MCF 10A (cell line): Measurements from ENCODE around the gene SHPK. TPM values are rescaled to one million over a fixed set of nuclear protein-coding genes. Genes with fewer than 3 reads are reported as not detected.

Source experiments
- BruUV-seq: library from RNA; stranded (reverse); fragments of 400-500 nt; replicated peaks from 2 replicates; lab custom pipeline; 2021; lab: Mats Ljungman, UMichigan
- CTCF ChIA-PET: fragments of 300-600 bp; sonication (Branson Sonifier 250); formaldehyde crosslinking; extraction: SDS; loops from one replicate; lab custom pipeline; 2021; ENCODE audit warnings: antibody characterized with exemption, inconsistent platforms; lab: Yijun Ruan, JAX
- POLR2A ChIA-PET: fragments of 300-600, 350-650 bp; sonication (Branson Sonifier 250); formaldehyde crosslinking; extraction: SDS; loops from one replicate; lab custom pipeline; 2020; ENCODE audit warnings: antibody characterized with exemption, inconsistent platforms; lab: Yijun Ruan, JAX
- DNase-seq: peaks from one replicate; pipeline ENCODE4 v3.0.0-alpha.2; 2018; ENCODE audit not compliant: unreplicated experiment
- H3K27ac Mint-ChIP-seq: one replicate; pipeline ENCODE4 v1.8.0; 2022; ENCODE audit warnings: mild to moderate bottlenecking, low read depth, mixed read lengths; ENCODE audit not compliant: unreplicated experiment
- H3K27me3 Mint-ChIP-seq: one replicate; pipeline ENCODE4 v1.8.0; 2022; ENCODE audit warnings: mixed read lengths; ENCODE audit not compliant: insufficient read depth, unreplicated experiment
- H3K36me3 Mint-ChIP-seq: one replicate; pipeline ENCODE4 v1.8.0; 2022; ENCODE audit warnings: mild to moderate bottlenecking, moderate library complexity, mixed read lengths; ENCODE audit not compliant: insufficient read depth, unreplicated experiment
- H3K4me1 Mint-ChIP-seq: one replicate; pipeline ENCODE4 v1.8.0; 2022; ENCODE audit warnings: mixed read lengths; ENCODE audit not compliant: insufficient read depth, unreplicated experiment
- H3K4me3 Mint-ChIP-seq: one replicate; pipeline ENCODE4 v1.8.0; 2022; ENCODE audit warnings: mild to moderate bottlenecking, moderate library complexity, mixed read lengths; ENCODE audit not compliant: unreplicated experiment
- H3K9me3 Mint-ChIP-seq: one replicate; pipeline ENCODE4 v1.8.0; 2022; ENCODE audit warnings: mixed read lengths; ENCODE audit not compliant: unreplicated experiment
- intact Hi-C: fragments of 100-400 bp; cut with micrococcal nuclease; formaldehyde crosslinking; loops from 2 replicates; pipeline ENCODE4 v1.14.1; 2022
- total RNA-seq: library from RNA; stranded (reverse); gene quantifications from 2 replicates; pipeline ENCODE4 v1.2.3, GENCODE V29; 2022
- TF ChIP-seq, protein P1 (sequence below): fragments of 200-600 bp; IDR thresholded peaks from one replicate; pipeline ENCODE4 v1.8.0; 2022; ENCODE audit warnings: antibody characterized with exemption, mild to moderate bottlenecking; ENCODE audit not compliant: unreplicated experiment

Gene SHPK
- total RNA-seq, 1 experiment from 2014 or later: 6.3 TPM

DNA sequence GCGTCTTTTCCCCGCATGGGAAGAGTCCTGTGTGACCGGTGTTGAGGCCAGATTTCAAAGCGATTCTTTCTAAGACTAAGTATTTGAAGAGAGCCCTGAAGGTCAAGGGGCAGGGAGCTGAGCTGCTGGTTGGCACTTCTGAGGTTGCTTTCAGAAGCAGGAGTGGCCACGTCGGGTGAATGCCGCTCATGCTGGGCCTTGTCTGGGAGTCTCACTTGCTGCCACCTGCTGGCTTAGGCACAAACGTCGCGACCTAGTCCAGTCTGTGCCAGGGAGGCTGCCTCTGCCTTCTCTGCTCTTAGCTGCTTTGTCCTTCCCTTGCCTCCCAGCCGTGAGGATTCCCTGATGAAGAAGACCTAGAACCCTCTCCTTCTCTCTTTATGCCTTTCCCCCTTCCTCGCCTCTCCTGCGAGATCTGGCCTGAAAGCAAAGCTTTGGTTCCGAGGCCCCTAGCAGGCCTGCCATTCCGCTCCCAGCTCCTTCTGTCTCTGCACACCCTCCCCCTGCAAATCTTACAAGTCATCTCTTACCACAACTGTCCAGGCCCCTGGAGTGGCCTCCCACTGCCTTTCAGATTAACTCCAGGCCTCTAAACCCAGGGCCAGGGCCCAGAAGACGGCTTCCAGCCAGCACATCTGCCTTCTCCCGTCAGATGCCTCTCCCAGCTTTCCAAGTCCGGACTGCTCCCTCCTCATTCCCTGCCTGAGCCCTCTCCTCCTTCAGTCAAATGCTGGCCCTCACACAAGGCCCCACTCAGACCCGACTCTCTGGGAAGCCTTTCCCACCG, 11.9 kb upstream of the SHPK start:
- Mint-ChIP-seq H3K4me3 (no peak overlapping the region), H3K27ac (no peak overlapping the region), H3K4me1 (no peaks in the 10 kb centered on the region), H3K36me3 (peaks cover 11% of the 10 kb centered on the region), H3K9me3 (no peaks in the 10 kb centered on the region), H3K27me3 (no peaks in the 10 kb centered on the region)
- peak; percentile 58 for DNase-seq
- TF ChIP-seq, protein P1, sequence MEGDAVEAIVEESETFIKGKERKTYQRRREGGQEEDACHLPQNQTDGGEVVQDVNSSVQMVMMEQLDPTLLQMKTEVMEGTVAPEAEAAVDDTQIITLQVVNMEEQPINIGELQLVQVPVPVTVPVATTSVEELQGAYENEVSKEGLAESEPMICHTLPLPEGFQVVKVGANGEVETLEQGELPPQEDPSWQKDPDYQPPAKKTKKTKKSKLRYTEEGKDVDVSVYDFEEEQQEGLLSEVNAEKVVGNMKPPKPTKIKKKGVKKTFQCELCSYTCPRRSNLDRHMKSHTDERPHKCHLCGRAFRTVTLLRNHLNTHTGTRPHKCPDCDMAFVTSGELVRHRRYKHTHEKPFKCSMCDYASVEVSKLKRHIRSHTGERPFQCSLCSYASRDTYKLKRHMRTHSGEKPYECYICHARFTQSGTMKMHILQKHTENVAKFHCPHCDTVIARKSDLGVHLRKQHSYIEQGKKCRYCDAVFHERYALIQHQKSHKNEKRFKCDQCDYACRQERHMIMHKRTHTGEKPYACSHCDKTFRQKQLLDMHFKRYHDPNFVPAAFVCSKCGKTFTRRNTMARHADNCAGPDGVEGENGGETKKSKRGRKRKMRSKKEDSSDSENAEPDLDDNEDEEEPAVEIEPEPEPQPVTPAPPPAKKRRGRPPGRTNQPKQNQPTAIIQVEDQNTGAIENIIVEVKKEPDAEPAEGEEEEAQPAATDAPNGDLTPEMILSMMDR: peak; percentile 56
- intact Hi-C loops: loop anchor here (5.0 kb wide), 1 partner anchor 821 kb away; no protein-coding TSS in a partner anchor
- CTCF ChIA-PET: interaction anchor here (0.5 to 3.6 kb wide), 21 partner anchors 9 to 819 kb away, joined by 3 to 18 read pairs (median 4); partner anchors contain the start of gene ASPA
- POLR2A ChIA-PET: interaction anchor here (1.0 to 1.7 kb wide), 2 partner anchors 11 to 599 kb away, joined by 4 to 6 read pairs; partner anchors contain the start of gene CTNS
- BruUV-seq: no TSS peak

DNA sequence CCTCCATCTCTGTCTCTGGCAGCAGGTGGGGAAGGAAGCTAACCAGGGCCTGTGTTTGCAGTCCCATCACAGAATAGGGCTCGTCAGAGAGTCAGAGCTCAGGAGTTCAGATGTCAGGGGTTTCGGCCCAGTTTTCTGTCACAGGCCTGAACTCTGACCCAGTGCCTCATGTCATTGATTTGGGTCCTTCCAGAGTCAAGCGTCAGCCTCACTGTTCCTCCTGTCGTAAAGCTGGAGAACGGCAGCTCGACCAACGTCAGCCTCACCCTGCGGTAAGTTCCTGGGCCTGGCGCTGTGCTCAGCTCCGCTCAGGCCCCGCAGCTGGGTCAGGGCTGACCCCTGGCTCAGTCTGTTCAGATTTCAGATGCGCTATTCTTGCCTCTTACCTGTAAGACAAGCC, 11.2 kb upstream of the SHPK start:
- BruUV-seq: no TSS peak
- Mint-ChIP-seq H3K27me3 (no peaks in the 10 kb centered on the region), H3K4me3 (no peak overlapping the region), H3K4me1 (no peaks in the 10 kb centered on the region), H3K9me3 (no peaks in the 10 kb centered on the region), H3K36me3 (peaks cover 14% of the 10 kb centered on the region), H3K27ac (no peak overlapping the region)
- intact Hi-C loops: loop anchor here (5.0 kb wide), 1 partner anchor 820 kb away; no protein-coding TSS in a partner anchor
- CTCF ChIA-PET: interaction anchor here (0.5 to 3.6 kb wide), 14 partner anchors 8 to 818 kb away, joined by 3 to 18 read pairs (median 5); partner anchors contain the start of genes ASPA, CTNS and SHPK
- TF ChIP-seq, protein P1: no peak
- POLR2A ChIA-PET: interaction anchor here (1.0 to 1.2 kb wide), 3 partner anchors 11 to 598 kb away, joined by 3 to 4 read pairs (median 4); partner anchors contain the start of gene CTNS
- no peak for DNase-seq

DNA sequence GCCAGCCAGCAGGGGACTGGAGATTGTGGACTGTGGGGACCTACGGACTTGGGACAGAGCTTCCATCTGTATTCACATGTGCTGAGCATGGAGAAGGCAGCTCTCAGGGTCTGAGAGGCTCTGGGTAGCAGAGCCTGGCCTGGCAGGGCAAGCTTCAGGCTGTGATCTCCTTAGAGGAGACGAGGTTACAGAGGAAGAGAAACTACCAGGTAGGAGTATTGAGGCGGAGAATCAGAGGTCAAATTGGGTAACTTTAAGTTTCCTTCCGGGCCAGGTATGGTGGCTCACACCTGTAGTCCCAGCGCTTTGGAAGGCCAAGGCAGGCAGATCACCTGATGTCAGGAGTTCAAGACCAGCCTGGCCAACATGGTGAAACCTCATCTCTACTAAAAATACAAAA, 9.3 kb upstream of the SHPK start:
- H3K4me3 Mint-ChIP-seq: no peak overlapping the region

More for the DNA sequence above, 9.3 kb upstream of the SHPK start:
- ChIA-PET POLR2A (interaction anchor here (2.1 kb wide), 1 partner anchor 22 kb away, joined by 6 read pairs; no protein-coding TSS in a partner anchor), CTCF (interaction anchor here (0.6 to 2.5 kb wide), 3 partner anchors 13 to 597 kb away, joined by 3 to 14 read pairs (median 6); no protein-coding TSS in a partner anchor)
- H3K27ac Mint-ChIP-seq: no peak overlapping the region
- intact Hi-C loops: loop anchor here (5.0 kb wide), 1 partner anchor 818 kb away; no protein-coding TSS in a partner anchor
- H3K36me3 Mint-ChIP-seq: peaks cover 25% of the 10 kb centered on the region
- no TSS peak for BruUV-seq
- no peaks in the 10 kb centered on the region for H3K9me3 Mint-ChIP-seq
- TF ChIP-seq, protein P1: no peak
- H3K27me3 Mint-ChIP-seq: no peaks in the 10 kb centered on the region
- no peak for DNase-seq
- no peaks in the 10 kb centered on the region for H3K4me1 Mint-ChIP-seq
